ENCODE data around the gene NBEAL2. TPM values are rescaled to one million over a fixed set of nuclear protein-coding genes. Genes with fewer than 3 reads are reported as not detected.
A peak's percentile ranks its signal among the peaks of the same experiment; 100 is the strongest.
"Not testable (repeated sequence)": the region's sequence is repeated elsewhere in the genome, so short reads cannot be mapped to it uniquely, and the experiment has no call there.

The NBEAL2 gene
- total RNA-seq, 1 donor from 2014 or later = 12.6 TPM

DNA sequence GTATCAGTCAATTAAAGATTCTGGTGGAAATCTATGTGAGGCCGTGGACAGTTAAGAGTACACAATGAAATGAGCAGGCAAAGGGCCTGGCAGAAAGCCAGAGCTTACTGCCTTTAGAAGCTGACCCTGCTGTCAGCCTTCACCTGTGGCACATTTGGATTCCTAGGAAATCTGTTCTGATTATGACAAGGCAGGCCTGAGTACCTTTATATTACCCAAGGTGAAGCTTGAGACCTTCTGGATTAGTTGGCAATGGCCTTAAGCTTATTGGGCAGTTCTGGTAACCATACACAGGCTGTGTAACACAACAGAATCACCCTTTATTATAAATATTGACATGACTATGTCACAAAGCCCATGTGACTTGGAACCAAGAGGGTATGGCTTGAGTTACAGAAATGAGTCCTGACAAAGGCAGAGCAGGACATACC lies 43.2 kb downstream of the NBEAL2 start:
- intact Hi-C loops (cut with micrococcal nuclease) = no loop called here
- H3K9me3 ChIP-seq (replicated peaks) = no peaks in the 10 kb centered on the region

DNA sequence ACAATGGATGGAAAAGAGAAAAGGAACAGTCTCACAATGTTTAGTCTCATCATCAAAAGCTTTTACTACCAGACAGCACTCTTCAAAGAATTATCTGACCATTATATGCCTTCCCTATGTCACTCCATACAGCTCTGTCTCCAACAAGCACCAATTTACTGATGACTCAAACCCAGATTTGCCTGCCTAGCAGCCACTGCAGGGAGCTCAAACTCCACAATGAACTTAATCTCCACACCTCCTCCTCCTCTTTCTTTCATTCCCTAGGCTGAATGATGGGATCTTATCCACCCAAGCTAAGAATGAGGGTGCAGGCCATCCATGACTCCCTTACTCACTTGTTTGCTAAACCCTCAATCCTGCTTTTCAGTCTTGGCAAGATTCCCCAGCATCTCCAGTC lies 45.5 kb downstream of the NBEAL2 start:
- no peak overlapping the region for H3K4me3 ChIP-seq
- no peak overlapping the region for H3K27ac ChIP-seq (replicated peaks)
- TF ChIP-seq, protein P1, sequence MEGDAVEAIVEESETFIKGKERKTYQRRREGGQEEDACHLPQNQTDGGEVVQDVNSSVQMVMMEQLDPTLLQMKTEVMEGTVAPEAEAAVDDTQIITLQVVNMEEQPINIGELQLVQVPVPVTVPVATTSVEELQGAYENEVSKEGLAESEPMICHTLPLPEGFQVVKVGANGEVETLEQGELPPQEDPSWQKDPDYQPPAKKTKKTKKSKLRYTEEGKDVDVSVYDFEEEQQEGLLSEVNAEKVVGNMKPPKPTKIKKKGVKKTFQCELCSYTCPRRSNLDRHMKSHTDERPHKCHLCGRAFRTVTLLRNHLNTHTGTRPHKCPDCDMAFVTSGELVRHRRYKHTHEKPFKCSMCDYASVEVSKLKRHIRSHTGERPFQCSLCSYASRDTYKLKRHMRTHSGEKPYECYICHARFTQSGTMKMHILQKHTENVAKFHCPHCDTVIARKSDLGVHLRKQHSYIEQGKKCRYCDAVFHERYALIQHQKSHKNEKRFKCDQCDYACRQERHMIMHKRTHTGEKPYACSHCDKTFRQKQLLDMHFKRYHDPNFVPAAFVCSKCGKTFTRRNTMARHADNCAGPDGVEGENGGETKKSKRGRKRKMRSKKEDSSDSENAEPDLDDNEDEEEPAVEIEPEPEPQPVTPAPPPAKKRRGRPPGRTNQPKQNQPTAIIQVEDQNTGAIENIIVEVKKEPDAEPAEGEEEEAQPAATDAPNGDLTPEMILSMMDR (IDR thresholded peaks at IDR 0.05; ENCODE audit: borderline replicate concordance) = no peak
- no peak for DNase-seq
- intact Hi-C loops (cut with micrococcal nuclease) = no loop called here
- H3K9me3 ChIP-seq (replicated peaks) = no peaks in the 10 kb centered on the region
- H3K36me3 ChIP-seq = peaks cover 13% of the 10 kb centered on the region
- peaks cover 32% of the 10 kb centered on the region for H3K4me1 ChIP-seq
- no peaks in the 10 kb centered on the region for H3K27me3 ChIP-seq (ENCODE audit: low read depth)

More for the DNA sequence above, 43.2 kb downstream of the NBEAL2 start:
- H3K4me3 ChIP-seq = no peak overlapping the region
- TF ChIP-seq, protein P1 (IDR thresholded peaks at IDR 0.05; ENCODE audit: borderline replicate concordance) = no peak
- H3K27me3 ChIP-seq (ENCODE audit: low read depth) = no peaks in the 10 kb centered on the region
- H3K36me3 ChIP-seq = peaks cover 20% of the 10 kb centered on the region
- no peak for DNase-seq
- H3K4me1 ChIP-seq = peaks cover 25% of the 10 kb centered on the region
- peak overlapping the region; percentile 53 for H3K27ac ChIP-seq (replicated peaks)

DNA sequence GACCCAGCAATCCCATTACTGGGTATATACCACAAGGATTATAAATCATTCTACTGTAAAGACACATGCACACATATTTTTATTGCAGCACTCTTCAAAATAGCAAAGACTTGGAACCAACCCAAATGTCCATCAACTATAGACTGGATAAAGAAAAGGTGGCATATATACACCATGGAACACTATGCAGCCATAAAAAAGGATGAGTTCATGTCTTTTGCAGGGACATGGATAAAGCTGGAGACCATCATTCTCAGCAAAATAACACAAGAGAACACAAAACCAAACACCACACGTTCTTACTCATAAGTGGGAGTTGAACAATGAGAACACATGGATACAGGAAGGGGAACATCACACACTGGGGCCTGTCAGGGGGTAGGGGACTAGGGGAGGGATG lies 47.0 kb downstream of the NBEAL2 start:
- H3K27me3 ChIP-seq (ENCODE audit: low read depth); intact Hi-C loops (cut with micrococcal nuclease); H3K27ac ChIP-seq (replicated peaks); H3K9me3 ChIP-seq (replicated peaks); H3K4me3 ChIP-seq; DNase-seq: not testable (repeated sequence)
- H3K4me1 ChIP-seq = peaks cover 20% of the 10 kb centered on the region
- peaks cover 16% of the 10 kb centered on the region for H3K36me3 ChIP-seq

DNA sequence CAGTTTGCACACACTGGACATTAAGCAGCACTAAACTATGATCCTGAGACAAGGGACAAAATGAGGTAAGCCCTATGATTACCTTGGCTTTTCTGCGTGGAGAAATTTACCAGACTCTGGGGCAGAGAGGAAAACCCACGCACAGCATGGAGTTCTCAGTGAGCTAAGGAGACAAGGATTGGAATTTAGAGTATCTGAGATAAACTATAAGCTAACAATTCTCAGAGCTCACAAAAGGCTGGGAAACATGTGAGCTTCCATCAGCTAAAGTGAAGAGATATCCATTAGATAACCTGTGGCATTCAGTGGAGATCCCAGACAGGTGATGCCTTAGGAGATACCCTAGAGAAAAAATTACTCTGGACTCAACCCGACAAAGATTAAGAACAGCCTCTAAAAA lies 48.7 kb downstream of the NBEAL2 start:
- Histone ChIP-seq H3K9me3 (replicated peaks) (no peaks in the 10 kb centered on the region), H3K4me3 (no peak overlapping the region), H3K36me3 (peaks cover 16% of the 10 kb centered on the region), H3K27ac (replicated peaks) (no peak overlapping the region), H3K4me1 (peaks cover 9% of the 10 kb centered on the region), H3K27me3 (ENCODE audit: low read depth) (no peaks in the 10 kb centered on the region)
- intact Hi-C loops (cut with micrococcal nuclease) = no loop called here
- DNase-seq = no peak
- TF ChIP-seq, protein P1 (IDR thresholded peaks at IDR 0.05; ENCODE audit: borderline replicate concordance) = no peak

DNA sequence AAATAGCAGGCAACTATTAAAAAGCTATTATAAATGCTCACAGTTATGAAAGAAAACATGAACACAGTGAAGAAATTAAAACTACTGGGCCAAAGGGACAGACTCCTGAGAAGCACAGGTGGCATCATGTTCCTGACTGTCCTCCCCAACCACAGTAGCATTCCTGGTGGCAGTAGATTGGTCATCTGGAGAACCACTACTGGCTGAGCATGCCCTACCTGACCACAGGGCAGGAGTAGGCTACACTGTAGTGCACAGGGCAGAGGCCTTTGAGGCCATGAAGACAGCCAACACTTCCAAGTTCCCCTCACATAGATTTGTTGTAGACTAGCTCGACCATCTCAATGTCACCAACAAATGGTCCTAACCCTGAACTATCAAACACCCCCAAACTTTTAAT lies 49.2 kb downstream of the NBEAL2 start:
- Histone ChIP-seq H3K27me3 (ENCODE audit: low read depth) (no peaks in the 10 kb centered on the region), H3K36me3 (peaks cover 16% of the 10 kb centered on the region), H3K4me1 (peaks cover 8% of the 10 kb centered on the region), H3K4me3 (no peak overlapping the region), H3K9me3 (replicated peaks) (no peaks in the 10 kb centered on the region), H3K27ac (replicated peaks) (no peak overlapping the region)
- DNase-seq = no peak
- TF ChIP-seq, protein P1 (IDR thresholded peaks at IDR 0.05; ENCODE audit: borderline replicate concordance) = no peak
- intact Hi-C loops (cut with micrococcal nuclease) = no loop called here

DNA sequence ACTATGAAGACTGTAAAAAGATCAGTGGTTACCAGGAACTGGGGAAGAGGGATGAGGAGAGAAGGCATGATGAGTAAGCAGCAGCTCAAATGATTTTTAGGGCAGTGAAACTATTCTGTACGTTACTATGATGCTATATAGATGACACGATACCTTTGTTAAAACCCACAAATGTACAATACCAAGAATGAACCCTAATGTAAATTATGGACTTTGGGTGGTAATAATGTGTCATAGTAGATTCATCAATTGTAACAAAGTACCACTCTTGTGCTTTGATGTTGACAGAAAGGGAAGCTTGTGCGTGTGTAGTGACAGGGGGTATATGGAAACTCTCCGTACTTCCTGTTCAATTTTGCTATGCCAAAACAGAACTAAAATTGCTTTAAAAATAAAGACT lies 51.6 kb downstream of the NBEAL2 start:
- H3K9me3 ChIP-seq (replicated peaks); H3K27me3 ChIP-seq (ENCODE audit: low read depth); H3K27ac ChIP-seq (replicated peaks); H3K4me1 ChIP-seq; intact Hi-C loops (cut with micrococcal nuclease); DNase-seq; H3K4me3 ChIP-seq: not testable (repeated sequence)
- H3K36me3 ChIP-seq = peaks cover 39% of the 10 kb centered on the region
